HCT116 (cell line): Measurements from ENCODE around the gene PLEKHG3.

ENCODE experiments used
- EGR1 ChIP-seq: IDR thresholded peaks from 2 replicates; pipeline ENCODE4 v1.6.1; 2012; ENCODE audit warnings: low read depth
- EZH2 ChIP-seq: fragments of 200-600 bp; sonication (generic); IDR thresholded peaks from 2 replicates; pipeline ENCODE4 v1.6.1; 2017; ENCODE audit warnings: antibody characterized with exemption, mixed run types
- POLR2AphosphoS5 ChIP-seq: IDR thresholded peaks from 2 replicates; pipeline ENCODE4 v1.6.1; 2011; ENCODE audit warnings: mild to moderate bottlenecking, low read depth, low read length, moderate library complexity
- ZFX ChIP-seq: fragments of 450-650 bp; IDR thresholded peaks from 2 replicates; pipeline ENCODE4 v1.6.1; 2017
- TF ChIP-seq, protein P1 (sequence below), 3 experiments: fragments of 200-600 bp in 1 of 3; sonication (generic) in 1 of 3; IDR thresholded peaks in 2 of 3; conservative IDR thresholded peaks in 1 of 3; 2 replicates each; pipeline ENCODE4 v1.5.1; 2012 to 2017; ENCODE audit warnings: low read depth in 2 of 3, low read length in 2 of 3, antibody characterized with exemption in 1 of 3, borderline replicate concordance in 1 of 3, control low read depth in 1 of 3, mild to moderate bottlenecking in 1 of 3, mixed read lengths in 1 of 3, mixed run types in 1 of 3, moderate library complexity in 1 of 3; ENCODE audit not compliant: insufficient read depth in 1 of 3

DNA sequence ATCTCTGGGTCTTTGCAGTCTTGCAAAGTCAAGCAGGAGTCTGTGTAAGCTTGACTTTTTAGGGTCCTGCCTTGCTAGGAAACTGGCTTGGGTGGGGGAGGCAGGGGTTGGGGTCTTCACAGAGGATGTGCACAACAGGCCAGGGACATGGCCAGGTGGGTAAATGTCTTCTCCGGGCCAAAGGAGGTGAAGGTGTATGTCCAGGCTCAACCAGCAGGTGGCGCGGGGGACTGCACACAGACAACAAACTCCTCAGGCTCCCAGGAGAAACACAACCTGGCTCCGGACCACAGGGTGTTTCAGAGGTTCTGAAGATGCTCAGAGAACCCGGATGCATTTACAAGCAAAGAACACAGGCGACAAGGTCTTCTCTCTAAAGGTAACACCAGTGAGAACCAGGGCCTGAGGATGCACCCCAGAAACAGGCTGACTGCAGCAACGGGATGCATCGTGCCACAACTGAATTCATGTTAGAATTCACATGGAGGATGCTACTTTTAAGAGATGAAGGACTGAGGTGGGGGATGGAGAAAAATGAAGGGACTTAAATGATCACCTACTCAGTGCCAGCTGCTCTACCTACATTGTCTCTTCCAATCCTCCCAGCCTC, 56.0 kb downstream of the PLEKHG3 start:
- no peak for TF ChIP-seq EGR1
- TF ChIP-seq EZH2, result no peak
- TF ChIP-seq ZFX, result no peak
- TF ChIP-seq, protein P1, sequence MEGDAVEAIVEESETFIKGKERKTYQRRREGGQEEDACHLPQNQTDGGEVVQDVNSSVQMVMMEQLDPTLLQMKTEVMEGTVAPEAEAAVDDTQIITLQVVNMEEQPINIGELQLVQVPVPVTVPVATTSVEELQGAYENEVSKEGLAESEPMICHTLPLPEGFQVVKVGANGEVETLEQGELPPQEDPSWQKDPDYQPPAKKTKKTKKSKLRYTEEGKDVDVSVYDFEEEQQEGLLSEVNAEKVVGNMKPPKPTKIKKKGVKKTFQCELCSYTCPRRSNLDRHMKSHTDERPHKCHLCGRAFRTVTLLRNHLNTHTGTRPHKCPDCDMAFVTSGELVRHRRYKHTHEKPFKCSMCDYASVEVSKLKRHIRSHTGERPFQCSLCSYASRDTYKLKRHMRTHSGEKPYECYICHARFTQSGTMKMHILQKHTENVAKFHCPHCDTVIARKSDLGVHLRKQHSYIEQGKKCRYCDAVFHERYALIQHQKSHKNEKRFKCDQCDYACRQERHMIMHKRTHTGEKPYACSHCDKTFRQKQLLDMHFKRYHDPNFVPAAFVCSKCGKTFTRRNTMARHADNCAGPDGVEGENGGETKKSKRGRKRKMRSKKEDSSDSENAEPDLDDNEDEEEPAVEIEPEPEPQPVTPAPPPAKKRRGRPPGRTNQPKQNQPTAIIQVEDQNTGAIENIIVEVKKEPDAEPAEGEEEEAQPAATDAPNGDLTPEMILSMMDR (IDR thresholded peaks at IDR 0.05 in 2 of 3, conservative IDR thresholded peaks at IDR 0.05 in 1 of 3; ENCODE audit: borderline replicate concordance in 1 of 3, insufficient read depth in 1 of 3, low read depth in 2 of 3, low read length in 2 of 3), result peak; percentile 49 to 90 (median 88); a peak in 5 of 6 replicates
- TF ChIP-seq POLR2AphosphoS5, result no peak
